GM23338 (cell line): ENCODE results near the gene ENTR1. TPM values are rescaled to one million over a fixed set of nuclear protein-coding genes. Genes with fewer than 3 reads are reported as not detected.

ENCODE experiments used
- ATAC-seq: fragments of 200-7000 bp; cut with Tn5 transposase; 3 replicates; pipeline ENCODE4 v1.9.1; 2020
- DNase-seq: peaks from one replicate; pipeline ENCODE4 v3.0.0-alpha.2; 2015; ENCODE audit warnings: low spot score
- H2AFZ ChIP-seq: fragments of 200-600 bp; sonication (generic); 2 replicates; pipeline ENCODE4 v1.8.0; 2016; ENCODE audit warnings: antibody characterized with exemption, mild to moderate bottlenecking, moderate library complexity
- H3F3A ChIP-seq: fragments of 200-600 bp; sonication (generic); replicated peaks from 2 replicates; pipeline ENCODE4 v1.8.0; 2017; ENCODE audit warnings: antibody characterized with exemption, mixed run types, low read depth
- H3K27ac ChIP-seq: fragments of 200-600 bp; sonication (generic); 2 replicates; pipeline ENCODE4 v1.6.1; 2016; ENCODE audit warnings: low read depth
- H3K27me3 ChIP-seq: fragments of 200-600 bp; sonication (generic); 2 replicates; pipeline ENCODE4 v1.8.0; 2016; ENCODE audit warnings: mild to moderate bottlenecking, mixed run types, moderate library complexity; ENCODE audit not compliant: insufficient read depth
- H3K36me3 ChIP-seq: fragments of 200-600 bp; sonication (generic); 2 replicates; pipeline ENCODE4 v1.8.0; 2016; ENCODE audit warnings: mild to moderate bottlenecking; ENCODE audit not compliant: insufficient read depth
- H3K4me1 ChIP-seq: fragments of 200-600 bp; sonication (generic); 2 replicates; pipeline ENCODE4 v1.8.0; 2016; ENCODE audit warnings: mild to moderate bottlenecking, moderate library complexity; ENCODE audit not compliant: insufficient read depth
- H3K4me2 ChIP-seq: fragments of 200-600 bp; sonication (generic); 2 replicates; pipeline ENCODE4 v1.7.1; 2017; ENCODE audit warnings: mixed run types
- H3K4me3 ChIP-seq: fragments of 200-600 bp; sonication (generic); 2 replicates; pipeline ENCODE4 v1.6.1; 2016; ENCODE audit warnings: mixed run types
- H3K79me2 ChIP-seq: fragments of 200-600 bp; sonication (generic); replicated peaks from 2 replicates; pipeline ENCODE4 v1.8.0; 2017; ENCODE audit warnings: mild to moderate bottlenecking; ENCODE audit not compliant: insufficient read depth
- H3K9me2 ChIP-seq: fragments of 200-600 bp; sonication (generic); 2 replicates; pipeline ENCODE4 v1.8.0; 2017; ENCODE audit not compliant: insufficient read depth
- H4K20me1 ChIP-seq: fragments of 200-600 bp; sonication (generic); replicated peaks from 2 replicates; pipeline ENCODE4 v1.8.0; 2017; ENCODE audit warnings: mild to moderate bottlenecking; ENCODE audit not compliant: insufficient read depth
- H3K27ac Mint-ChIP-seq: 2 replicates; pipeline ENCODE4 v1.8.0; 2020; ENCODE audit warnings: inconsistent platforms, mild to moderate bottlenecking, moderate library complexity, mixed read lengths
- H3K27me3 Mint-ChIP-seq: 3 replicates; pipeline ENCODE4 v1.8.0; 2022; ENCODE audit warnings: low read depth, mild to moderate bottlenecking, moderate library complexity, mixed read lengths, inconsistent platforms; ENCODE audit not compliant: insufficient read depth, poor library complexity
- H3K36me3 Mint-ChIP-seq: 3 replicates; pipeline ENCODE4 v1.8.0; 2021; ENCODE audit warnings: low read depth, mild to moderate bottlenecking, inconsistent platforms, moderate library complexity, mixed read lengths
- H3K4me1 Mint-ChIP-seq: 3 replicates; pipeline ENCODE4 v1.8.0; 2020; ENCODE audit warnings: mild to moderate bottlenecking, inconsistent platforms, mixed read lengths
- H3K4me3 Mint-ChIP-seq: 3 replicates; pipeline ENCODE4 v1.8.0; 2021; ENCODE audit warnings: moderate library complexity, mild to moderate bottlenecking, inconsistent platforms, mixed read lengths
- H3K9me3 Mint-ChIP-seq: 3 replicates; pipeline ENCODE4 v1.8.0; 2020; ENCODE audit warnings: moderate library complexity, mild to moderate bottlenecking, inconsistent platforms, mixed read lengths
- CREB1 ChIP-seq: fragments of 250-450 bp; sonication (Bioruptor Pico); IDR thresholded peaks from 2 replicates; pipeline ENCODE4 v1.5.0; 2020; ENCODE audit warnings: low read depth, mild to moderate bottlenecking, moderate library complexity
- CTCF ChIP-seq, 2 experiments: fragments of 200-600 bp in 1 of 2; sonication (generic) in 1 of 2; conservative IDR thresholded peaks; 2 replicates each; pipeline versions ENCODE4 v1.5.1 to v1.6.1; 2016 to 2017; ENCODE audit warnings: antibody characterized with exemption in 2 of 2, low read depth in 2 of 2, mild to moderate bottlenecking in 2 of 2, moderate library complexity in 1 of 2
- ETS1 ChIP-seq: IDR thresholded peaks from 2 replicates; pipeline ENCODE4 v1.6.1; 2016; ENCODE audit warnings: antibody characterized with exemption
- EZH2 ChIP-seq: fragments of 200-600 bp; sonication (generic); IDR thresholded peaks from one replicate; pipeline ENCODE4 v1.8.0; 2017; ENCODE audit warnings: antibody characterized with exemption, mild to moderate bottlenecking, low read depth; ENCODE audit not compliant: unreplicated experiment
- EZH2phosphoT487 ChIP-seq: fragments of 200-600 bp; sonication (generic); IDR thresholded peaks from one replicate; pipeline ENCODE4 v1.8.1; 2018; ENCODE audit warnings: antibody characterized with exemption; ENCODE audit not compliant: unreplicated experiment
- JUNB ChIP-seq: IDR thresholded peaks from one replicate; pipeline ENCODE4 v1.6.1; 2016; ENCODE audit warnings: antibody characterized with exemption; ENCODE audit not compliant: unreplicated experiment
- NANOG ChIP-seq: IDR thresholded peaks from 2 replicates; pipeline ENCODE4 v1.6.1; 2016; ENCODE audit warnings: antibody characterized with exemption, borderline replicate concordance
- POLR2AphosphoS5 ChIP-seq: IDR thresholded peaks from 2 replicates; pipeline ENCODE4 v1.6.1; 2016; ENCODE audit warnings: antibody characterized with exemption, low read depth
- REST ChIP-seq: IDR thresholded peaks from one replicate; pipeline ENCODE4 v1.6.1; 2018; ENCODE audit warnings: antibody characterized with exemption; ENCODE audit not compliant: unreplicated experiment
- STAT1 ChIP-seq: IDR thresholded peaks from one replicate; pipeline ENCODE4 v1.6.1; 2016; ENCODE audit warnings: antibody characterized with exemption; ENCODE audit not compliant: unreplicated experiment
- ZNF114 ChIP-seq: fragments of 250-450 bp; sonication (Bioruptor Pico); IDR thresholded peaks from 2 replicates; pipeline ENCODE4 v1.5.0; 2020; ENCODE audit warnings: mild to moderate bottlenecking, moderate library complexity
- ZNF331 ChIP-seq: fragments of 250-450 bp; sonication (Bioruptor Pico); IDR thresholded peaks from 2 replicates; pipeline ENCODE4 v1.5.0; 2020; ENCODE audit warnings: low read depth, mild to moderate bottlenecking, moderate library complexity
- ZNF462 ChIP-seq: fragments of 250-450 bp; sonication (Bioruptor Pico); IDR thresholded peaks from 2 replicates; pipeline ENCODE4 v1.5.0; 2020; ENCODE audit warnings: mild to moderate bottlenecking, moderate library complexity
- polyA plus RNA-seq: library from polyadenylated mRNA; unstranded; fragments of >200 nt; fragmentation: Nextera tagmentation; extraction: Ambion mirVana; gene quantifications from 2 replicates; pipeline ENCODE4 v1.2.1, GENCODE V29; 2016
- total RNA-seq: library from RNA; depleted of rRNA; stranded (reverse); fragments of >200 nt; shearing (Covaris generic); gene quantifications from 2 replicates; pipeline ENCODE4 v1.2.3, GENCODE V29; 2014

The ENTR1 gene
- total and polyA plus RNA-seq, 2 experiments from 2014 or later: 25.6 to 91.9 TPM

- Histone ChIP-seq H3K9me2 (no peaks in the 10 kb centered on the region), H3K36me3 (no peaks in the 10 kb centered on the region), H3K27ac (no peak overlapping the region), H3F3A (no peaks in the 10 kb centered on the region), H3K4me1 (no peaks in the 10 kb centered on the region; the same call in 1 of the 2 replicates), H3K4me3 (peak overlapping the region; percentile 77; the same call in 1 of the 2 replicates), H3K27me3 (no peaks in the 10 kb centered on the region), H4K20me1 (no peaks in the 10 kb centered on the region), H3K4me2 (peak overlapping the region; percentile 48; the same call in 1 of the 2 replicates), H3K79me2 (no peaks in the 10 kb centered on the region), H2AFZ (no peak overlapping the region)
- H3K4me1 Mint-ChIP-seq: peaks cover 9% of the 10 kb centered on the region; the same call in 1 of the 3 replicates
- TF ChIP-seq JUNB: no peak
- TF ChIP-seq STAT1: no peak
- TF ChIP-seq ZNF114 (CRISPR knock-in tag): no peak
- TF ChIP-seq REST: no peak
- TF ChIP-seq CTCF (conservative IDR thresholded peaks at IDR 0.05; ENCODE audit: low read depth in 2 of 2): no peak; a peak in 1 of 4 replicates
- TF ChIP-seq NANOG: no peak
- no peak; the same call in 1 of the 2 replicates for TF ChIP-seq POLR2AphosphoS5
- no peak for TF ChIP-seq EZH2phosphoT487
- no peak for TF ChIP-seq ZNF462 (CRISPR knock-in tag)
- TF ChIP-seq CREB1 (CRISPR knock-in tag): no peak
- no peak for TF ChIP-seq EZH2
- no peak for TF ChIP-seq ETS1
- no peak for TF ChIP-seq ZNF331 (CRISPR knock-in tag)
- H3K9me3 Mint-ChIP-seq: no peaks in the 10 kb centered on the region
- DNase-seq (peak; percentile 65), ATAC-seq (peak; percentile 27)
- no peak overlapping the region for H3K27ac Mint-ChIP-seq
- H3K27me3 Mint-ChIP-seq: peaks cover 21% of the 10 kb centered on the region
- H3K36me3 Mint-ChIP-seq: no peaks in the 10 kb centered on the region
- H3K4me3 Mint-ChIP-seq: peak overlapping the region; percentile 69
Measured at GRCh38 chr9:136363949-136364748, 46.3 kb downstream of the ENTR1 start.
